DND-41 (cell line): ENCODE results near the gene KIT.

ENCODE experiments used
- EZH2 ChIP-seq: IDR thresholded peaks from 3 replicates; pipeline ENCODE4 v1.6.1; 2012; ENCODE audit warnings: borderline replicate concordance, low read depth, mild to moderate bottlenecking, moderate library complexity, low read length, inconsistent platforms; ENCODE audit not compliant: severe bottlenecking
- TF ChIP-seq, protein P1 (sequence below): IDR thresholded peaks from 2 replicates; pipeline ENCODE4 v1.5.1; 2012; ENCODE audit warnings: borderline replicate concordance, low read length, moderate library complexity, mild to moderate bottlenecking; ENCODE audit not compliant: poor library complexity, severe bottlenecking; ENCODE audit errors: extremely low read depth

DNA sequence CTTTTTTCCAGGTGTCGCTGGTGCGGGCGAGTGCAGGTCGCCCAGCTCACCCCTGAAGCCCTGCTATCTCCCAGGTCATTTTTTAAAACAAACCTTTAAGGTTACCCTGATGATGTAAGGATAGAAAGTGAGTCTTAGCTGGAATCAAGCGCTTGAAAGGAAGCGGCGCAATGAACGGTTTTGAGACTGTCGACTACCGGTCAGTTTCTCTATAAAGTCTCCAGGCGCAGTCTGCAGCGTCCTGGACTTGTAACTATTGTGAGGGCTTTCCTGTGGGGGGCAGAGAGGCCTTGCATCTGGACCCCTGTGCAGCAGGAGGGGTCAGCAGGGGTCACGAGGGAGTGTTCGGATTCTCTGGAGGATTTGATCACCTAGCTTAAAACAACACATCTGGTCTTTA is 1.6 kb downstream of the KIT start:
- TF ChIP-seq EZH2: no peak
- TF ChIP-seq, protein P1, sequence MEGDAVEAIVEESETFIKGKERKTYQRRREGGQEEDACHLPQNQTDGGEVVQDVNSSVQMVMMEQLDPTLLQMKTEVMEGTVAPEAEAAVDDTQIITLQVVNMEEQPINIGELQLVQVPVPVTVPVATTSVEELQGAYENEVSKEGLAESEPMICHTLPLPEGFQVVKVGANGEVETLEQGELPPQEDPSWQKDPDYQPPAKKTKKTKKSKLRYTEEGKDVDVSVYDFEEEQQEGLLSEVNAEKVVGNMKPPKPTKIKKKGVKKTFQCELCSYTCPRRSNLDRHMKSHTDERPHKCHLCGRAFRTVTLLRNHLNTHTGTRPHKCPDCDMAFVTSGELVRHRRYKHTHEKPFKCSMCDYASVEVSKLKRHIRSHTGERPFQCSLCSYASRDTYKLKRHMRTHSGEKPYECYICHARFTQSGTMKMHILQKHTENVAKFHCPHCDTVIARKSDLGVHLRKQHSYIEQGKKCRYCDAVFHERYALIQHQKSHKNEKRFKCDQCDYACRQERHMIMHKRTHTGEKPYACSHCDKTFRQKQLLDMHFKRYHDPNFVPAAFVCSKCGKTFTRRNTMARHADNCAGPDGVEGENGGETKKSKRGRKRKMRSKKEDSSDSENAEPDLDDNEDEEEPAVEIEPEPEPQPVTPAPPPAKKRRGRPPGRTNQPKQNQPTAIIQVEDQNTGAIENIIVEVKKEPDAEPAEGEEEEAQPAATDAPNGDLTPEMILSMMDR: no peak
